Ovary (tissue), 3 donors: ENCODE measurements around the gene SPAG5.
"Not testable (repeated sequence)": the region's sequence is repeated elsewhere in the genome, so short reads cannot be mapped to it uniquely, and the experiment has no call there.

Experiments
- POLR2A ChIP-seq: fragments of 450-650 bp; IDR thresholded peaks from one replicate; pipeline ENCODE4 v1.6.1; 2017; ENCODE audit warnings: antibody characterized with exemption, mild to moderate bottlenecking, moderate library complexity
- TF ChIP-seq, protein P1 (sequence below), 3 donors: fragments of 450-650 bp in 2 of 3; fragments of 200-600 bp in 1 of 3; IDR thresholded peaks; one replicate each; pipeline versions ENCODE4 v1.5.1 to v1.8.0; 2016 to 2022; ENCODE audit warnings: antibody characterized with exemption in 3 of 3, mild to moderate bottlenecking in 1 of 3
- donor health status: DM: no; HTN: no; CAD: no.

GRCh38 chr17:28604031-28604430 is 5.2 kb upstream of the SPAG5 start:
- TF ChIP-seq, protein P1, sequence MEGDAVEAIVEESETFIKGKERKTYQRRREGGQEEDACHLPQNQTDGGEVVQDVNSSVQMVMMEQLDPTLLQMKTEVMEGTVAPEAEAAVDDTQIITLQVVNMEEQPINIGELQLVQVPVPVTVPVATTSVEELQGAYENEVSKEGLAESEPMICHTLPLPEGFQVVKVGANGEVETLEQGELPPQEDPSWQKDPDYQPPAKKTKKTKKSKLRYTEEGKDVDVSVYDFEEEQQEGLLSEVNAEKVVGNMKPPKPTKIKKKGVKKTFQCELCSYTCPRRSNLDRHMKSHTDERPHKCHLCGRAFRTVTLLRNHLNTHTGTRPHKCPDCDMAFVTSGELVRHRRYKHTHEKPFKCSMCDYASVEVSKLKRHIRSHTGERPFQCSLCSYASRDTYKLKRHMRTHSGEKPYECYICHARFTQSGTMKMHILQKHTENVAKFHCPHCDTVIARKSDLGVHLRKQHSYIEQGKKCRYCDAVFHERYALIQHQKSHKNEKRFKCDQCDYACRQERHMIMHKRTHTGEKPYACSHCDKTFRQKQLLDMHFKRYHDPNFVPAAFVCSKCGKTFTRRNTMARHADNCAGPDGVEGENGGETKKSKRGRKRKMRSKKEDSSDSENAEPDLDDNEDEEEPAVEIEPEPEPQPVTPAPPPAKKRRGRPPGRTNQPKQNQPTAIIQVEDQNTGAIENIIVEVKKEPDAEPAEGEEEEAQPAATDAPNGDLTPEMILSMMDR (IDR thresholded peaks at IDR 0.05) = not testable (repeated sequence)
- TF ChIP-seq POLR2A = not testable (repeated sequence)
